BE2C (cell line): ENCODE results near the gene APOBR.

Experiments
- DNase-seq: peaks from one replicate; pipeline ENCODE4 v3.0.0-alpha.2; 2020
- H3K27me3 ChIP-seq: fragments of 250-450 bp; sonication (Bioruptor Pico); 2 replicates; pipeline ENCODE4 v1.5.1; 2020; ENCODE audit warnings: mild to moderate bottlenecking
- H3K36me3 ChIP-seq: fragments of 250-450 bp; sonication (Bioruptor Pico); 2 replicates; pipeline ENCODE4 v1.5.1; 2020; ENCODE audit warnings: mild to moderate bottlenecking
- H3K4me1 ChIP-seq: fragments of 250-450 bp; sonication (Bioruptor Pico); 2 replicates; pipeline ENCODE4 v1.5.1; 2020
- H3K4me3 ChIP-seq: 2 replicates; pipeline ENCODE4 v1.5.1; 2011; ENCODE audit warnings: low read depth, low read length
- H3K9me3 ChIP-seq: fragments of 250-450 bp; sonication (Bioruptor Pico); 2 replicates; pipeline ENCODE4 v1.5.1; 2020
- CTCF ChIP-seq: IDR thresholded peaks from 2 replicates; pipeline ENCODE4 v1.5.1; 2012; ENCODE audit warnings: mild to moderate bottlenecking, low read depth, low read length

APOBR gene

GRCh38 chr16:28527985-28528384, 33.5 kb downstream of the APOBR start:
- no peaks in the 10 kb centered on the region for H3K36me3 ChIP-seq
- H3K27me3 ChIP-seq = no peaks in the 10 kb centered on the region
- no peak for DNase-seq
- TF ChIP-seq CTCF = no peak
- no peaks in the 10 kb centered on the region for H3K9me3 ChIP-seq
- H3K4me3 ChIP-seq = no peak overlapping the region
- no peaks in the 10 kb centered on the region for H3K4me1 ChIP-seq

DNA sequence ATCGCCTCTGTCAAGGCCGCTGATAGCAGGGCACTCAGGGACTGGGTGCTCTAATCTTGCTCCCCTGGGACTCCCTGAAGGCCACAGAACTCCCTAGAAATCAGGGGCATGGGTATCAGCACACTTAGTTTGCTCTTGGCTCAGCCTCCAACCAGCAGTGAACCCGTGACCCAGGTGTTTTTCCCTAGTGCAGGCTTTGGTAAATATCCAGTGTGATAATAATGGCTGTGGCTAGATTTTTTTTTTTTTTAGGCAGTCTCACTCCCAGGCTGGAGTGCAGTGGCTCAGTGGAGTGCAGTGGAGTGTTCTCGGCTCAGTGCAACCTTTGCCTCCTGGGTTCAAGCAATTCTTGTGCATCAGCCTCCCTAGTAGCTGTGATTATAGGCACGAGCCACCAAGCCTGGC, 34.0 kb downstream of the APOBR start:
- no peak for DNase-seq
- Histone ChIP-seq H3K27me3 (no peaks in the 10 kb centered on the region), H3K4me3 (no peak overlapping the region), H3K4me1 (no peaks in the 10 kb centered on the region), H3K36me3 (no peaks in the 10 kb centered on the region), H3K9me3 (no peaks in the 10 kb centered on the region)
- no peak for TF ChIP-seq CTCF

GRCh38 chr16:28529124-28529523, 34.7 kb downstream of the APOBR start:
- H3K4me1 ChIP-seq = no peaks in the 10 kb centered on the region
- no peaks in the 10 kb centered on the region for H3K36me3 ChIP-seq
- TF ChIP-seq CTCF = no peak
- no peaks in the 10 kb centered on the region for H3K9me3 ChIP-seq
- no peaks in the 10 kb centered on the region for H3K27me3 ChIP-seq
- H3K4me3 ChIP-seq = no peak overlapping the region
- DNase-seq = no peak

GRCh38 chr16:28531777-28532744, 37.6 kb downstream of the APOBR start:
- DNase-seq = no peak
- Histone ChIP-seq H3K9me3 (no peaks in the 10 kb centered on the region), H3K4me3 (no peak overlapping the region), H3K4me1 (no peaks in the 10 kb centered on the region), H3K36me3 (no peaks in the 10 kb centered on the region), H3K27me3 (no peaks in the 10 kb centered on the region)
- TF ChIP-seq CTCF = no peak

DNA sequence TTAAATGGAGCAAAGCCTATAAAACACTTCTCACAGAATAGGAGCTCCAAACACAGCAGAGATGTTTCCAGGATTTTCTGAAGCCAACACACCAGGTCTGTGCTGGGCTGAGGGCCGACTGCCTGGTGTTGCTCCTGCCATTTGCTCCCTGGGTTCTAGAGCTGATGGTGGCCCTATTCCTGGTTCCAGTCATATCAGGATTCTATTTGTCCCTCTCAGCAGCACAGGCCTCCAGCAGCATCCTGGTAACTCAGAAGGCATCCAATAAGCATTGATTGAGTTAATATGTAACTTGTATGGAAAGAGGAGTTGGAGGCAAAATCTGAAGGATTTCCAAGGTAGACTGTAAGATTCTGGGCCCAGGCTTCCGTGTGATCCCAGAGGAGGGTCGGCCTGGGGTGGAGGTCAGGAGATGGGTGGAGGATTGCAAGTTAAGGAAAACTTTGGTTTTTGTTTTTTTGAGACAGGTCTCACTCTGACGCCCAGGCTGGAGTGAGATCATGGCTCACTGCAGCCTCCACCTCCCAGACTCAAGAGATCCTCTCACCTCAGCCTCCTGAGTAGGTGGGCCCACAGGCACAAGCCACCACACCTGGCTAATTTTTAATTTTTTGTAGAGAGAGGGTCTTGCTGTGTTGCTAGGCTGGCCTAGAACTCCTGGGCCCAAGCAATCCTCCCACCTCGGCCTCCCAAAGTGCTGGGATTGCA, 38.7 kb downstream of the APOBR start:
- TF ChIP-seq CTCF = no peak
- no peaks in the 10 kb centered on the region for H3K36me3 ChIP-seq
- H3K9me3 ChIP-seq = no peaks in the 10 kb centered on the region
- no peak overlapping the region for H3K4me3 ChIP-seq
- no peaks in the 10 kb centered on the region for H3K27me3 ChIP-seq
- H3K4me1 ChIP-seq = no peaks in the 10 kb centered on the region
- no peak for DNase-seq
